Measurements from ENCODE around the gene CEACAM18.
"Not testable (repeated sequence)": the region's sequence is repeated elsewhere in the genome, so short reads cannot be mapped to it uniquely, and the experiment has no call there.

The CEACAM18 gene

GRCh38 chr19:51491586-51491985, 13.2 kb downstream of the CEACAM18 start:
- no peak for DNase-seq

- DNase-seq = no peak
These were observed 15.4 kb downstream of the CEACAM18 start for GRCh38 chr19:51493776-51494175.

- DNase-seq = no peak
These were observed 19.3 kb downstream of the CEACAM18 start for GRCh38 chr19:51497666-51498065.

- DNase-seq = not testable (repeated sequence)
These were observed 22.6 kb downstream of the CEACAM18 start for GRCh38 chr19:51500931-51501330.

- peak in 20 of 51 donors; percentile 0 to 34 (median 8) for DNase-seq
These were observed 23.4 kb downstream of the CEACAM18 start, which contains the start of gene SIGLEC12 for GRCh38 chr19:51501594-51502263. TSS of gene SIGLEC12 (minus strand) at chr19:51501800. CDS start at chr19:51501733, 67 bp downstream.

- DNase-seq = no peak
These were observed 25.0 kb downstream of the CEACAM18 start for GRCh38 chr19:51503286-51503817.

- DNase-seq = no peak
These were observed 25.6 kb downstream of the CEACAM18 start for GRCh38 chr19:51503896-51504295.

GRCh38 chr19:51505904-51506303, 27.6 kb downstream of the CEACAM18 start:
- no peak for DNase-seq

GRCh38 chr19:51507192-51507591, 28.9 kb downstream of the CEACAM18 start:
- DNase-seq = no peak

- no peak for DNase-seq
These were observed 29.3 kb downstream of the CEACAM18 start for GRCh38 chr19:51507640-51508058.

GRCh38 chr19:51508059-51508733, 29.9 kb downstream of the CEACAM18 start:
- no peak for DNase-seq

GRCh38 chr19:51509823-51510660, 31.7 kb downstream of the CEACAM18 start:
- no peak for DNase-seq

- peak in 1 of 51 donors; percentile 1 for DNase-seq
These were observed 33.0 kb downstream of the CEACAM18 start for GRCh38 chr19:51511353-51511752.

GRCh38 chr19:51513968-51514367, 35.6 kb downstream of the CEACAM18 start:
- no peak for DNase-seq

GRCh38 chr19:51514866-51515481, 36.6 kb downstream of the CEACAM18 start:
- peak in 1 of 51 donors; percentile 36 for DNase-seq

GRCh38 chr19:51520728-51521127, 42.4 kb downstream of the CEACAM18 start:
- no peak for DNase-seq

GRCh38 chr19:51521357-51521756, 43.0 kb downstream of the CEACAM18 start:
- DNase-seq = no peak

- peak in 1 of 51 donors; percentile 21 for DNase-seq
These were observed 43.4 kb downstream of the CEACAM18 start for GRCh38 chr19:51521781-51522180.

- no peak for DNase-seq
These were observed 46.4 kb downstream of the CEACAM18 start for GRCh38 chr19:51524666-51525264.

GRCh38 chr19:51525651-51526050, 47.3 kb downstream of the CEACAM18 start:
- DNase-seq = no peak

GRCh38 chr19:51529301-51529700, 51.0 kb downstream of the CEACAM18 start:
- DNase-seq = no peak

All from hypothalamus (tissue), 51 donors.